H1 (cell line): ENCODE results near the gene DVL2. TPM values are rescaled to one million over a fixed set of nuclear protein-coding genes. Genes with fewer than 3 reads are reported as not detected.

Experiments
- BCL11A ChIP-seq, 2 experiments: IDR thresholded peaks; one replicate each; pipeline ENCODE4 v1.6.1; 2011; ENCODE audit warnings: low read depth in 2 of 2, low read length in 2 of 2, mild to moderate bottlenecking in 2 of 2
- BRCA1 ChIP-seq: IDR thresholded peaks from 2 replicates; pipeline ENCODE4 v1.6.1; 2012; ENCODE audit warnings: low read depth, low read length, improper control_type of control experiment
- EGR1 ChIP-seq: IDR thresholded peaks from 2 replicates; pipeline ENCODE4 v1.6.1; 2011; ENCODE audit warnings: low read depth, low read length, borderline replicate concordance
- GTF2F1 ChIP-seq: IDR thresholded peaks from 2 replicates; pipeline ENCODE4 v1.6.1; 2012; ENCODE audit warnings: low read depth, low read length, improper control_type of control experiment, borderline replicate concordance
- HDAC2 ChIP-seq, 2 experiments: fragments of 300-600 bp in 1 of 2; sonication (generic) in 1 of 2; IDR thresholded peaks; 2 replicates each; pipeline ENCODE4 v1.6.1; 2011 to 2012; ENCODE audit warnings: low read depth in 2 of 2, low read length in 2 of 2, mild to moderate bottlenecking in 2 of 2, moderate library complexity in 2 of 2, borderline replicate concordance in 1 of 2, inconsistent platforms in 1 of 2
- HDAC6 ChIP-seq: IDR thresholded peaks from one replicate; pipeline ENCODE4 v1.7.1; 2012; ENCODE audit warnings: low read depth, mild to moderate bottlenecking, inconsistent platforms, low read length, moderate library complexity
- JUN ChIP-seq: IDR thresholded peaks from 2 replicates; pipeline ENCODE4 v1.6.1; 2011; ENCODE audit warnings: low read depth, mild to moderate bottlenecking, improper control_type of control experiment, low read length
- POU5F1 ChIP-seq: IDR thresholded peaks from 2 replicates; pipeline ENCODE4 v1.6.1; 2011; ENCODE audit warnings: low read depth, mild to moderate bottlenecking, low read length, moderate library complexity
- SP4 ChIP-seq: IDR thresholded peaks from 2 replicates; pipeline ENCODE4 v1.6.1; 2012; ENCODE audit warnings: low read length, inconsistent platforms
- ZNF274 ChIP-seq: IDR thresholded peaks from 2 replicates; pipeline ENCODE4 v1.7.0; 2012; ENCODE audit warnings: low read length, borderline replicate concordance; ENCODE audit errors: extremely low read depth
- polyA plus RNA-seq, 7 experiments: library from polyadenylated mRNA; depleted of rRNA in 3 of 7; stranded (reverse) in 5 of 7; unstranded in 2 of 7; fragments of >200 nt in 5 of 7; fragments of 200-250 nt in 2 of 7; gene quantifications; 1 replicate in 5 of 7; 2 replicates in 1 of 7; 4 replicates in 1 of 7; pipeline versions ENCODE4 v1.2.1 to v1.2.3, GENCODE V29; 2011 to 2013; ENCODE audit warnings: missing spikeins in 2 of 7, mixed read lengths in 2 of 7
- total RNA-seq: library from RNA; stranded (reverse); fragmentation: NEBNext Ultra II Directional; extraction: Animal tissue kit (Norgen Biotek cat#: 25700); gene quantifications from 2 replicates; pipeline ENCODE4 v1.2.1, GENCODE V29; 2021
- TF ChIP-seq, protein P1 (sequence below): IDR thresholded peaks from 2 replicates; pipeline ENCODE4 v1.6.1; 2012; ENCODE audit warnings: low read length, inconsistent platforms

The DVL2 gene
- total and polyA plus RNA-seq, 2 of the 8 experiments (the other 6 are each of a cell fraction or from before 2014, with no cell fraction given): 19.0 to 59.6 TPM

DNA sequence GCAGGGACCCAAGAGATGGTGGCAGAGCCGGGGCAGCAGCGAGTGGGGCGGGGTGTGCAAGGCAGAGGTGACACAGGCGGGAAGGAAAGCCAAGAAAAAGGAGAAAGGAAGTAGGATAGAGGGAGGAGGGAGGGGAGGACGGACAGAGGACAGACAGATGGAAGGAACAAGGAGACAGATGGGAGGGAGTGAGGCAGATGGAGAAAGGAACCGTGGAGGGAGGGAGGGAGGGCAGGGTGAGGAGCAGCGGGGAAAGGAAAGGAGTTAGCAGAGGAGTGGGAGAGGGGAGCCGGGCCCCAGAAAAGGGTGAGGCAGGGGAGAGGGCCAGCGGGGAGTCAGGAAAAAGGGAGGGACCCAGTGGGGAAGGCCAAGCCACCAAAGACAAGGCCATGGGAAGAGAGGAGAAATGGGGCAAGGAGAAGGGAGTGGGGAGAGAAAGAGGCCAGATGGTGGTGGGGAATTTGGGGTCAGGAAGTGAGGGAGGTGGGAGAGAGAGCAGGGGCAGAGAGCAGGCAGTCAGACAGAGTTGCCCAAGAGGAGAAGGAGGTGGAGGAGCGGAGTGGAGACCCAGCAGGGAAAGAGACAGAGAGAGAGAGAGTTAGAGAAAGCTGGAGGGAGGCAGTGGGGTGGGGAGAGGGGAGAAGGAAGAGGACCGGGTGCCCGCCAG is 41.9 kb downstream of the DVL2 start (continued):
- TF ChIP-seq, protein P1, sequence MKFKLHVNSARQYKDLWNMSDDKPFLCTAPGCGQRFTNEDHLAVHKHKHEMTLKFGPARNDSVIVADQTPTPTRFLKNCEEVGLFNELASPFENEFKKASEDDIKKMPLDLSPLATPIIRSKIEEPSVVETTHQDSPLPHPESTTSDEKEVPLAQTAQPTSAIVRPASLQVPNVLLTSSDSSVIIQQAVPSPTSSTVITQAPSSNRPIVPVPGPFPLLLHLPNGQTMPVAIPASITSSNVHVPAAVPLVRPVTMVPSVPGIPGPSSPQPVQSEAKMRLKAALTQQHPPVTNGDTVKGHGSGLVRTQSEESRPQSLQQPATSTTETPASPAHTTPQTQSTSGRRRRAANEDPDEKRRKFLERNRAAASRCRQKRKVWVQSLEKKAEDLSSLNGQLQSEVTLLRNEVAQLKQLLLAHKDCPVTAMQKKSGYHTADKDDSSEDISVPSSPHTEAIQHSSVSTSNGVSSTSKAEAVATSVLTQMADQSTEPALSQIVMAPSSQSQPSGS: no peak
- TF ChIP-seq ZNF274 (no peak), HDAC6 (no peak), POU5F1 (no peak), BCL11A (IDR thresholded peaks at IDR 0.05; ENCODE audit: low read depth in 2 of 2, low read length in 2 of 2) (no peak), EGR1 (no peak), SP4 (no peak), BRCA1 (no peak), GTF2F1 (no peak), JUN (no peak), HDAC2 (IDR thresholded peaks at IDR 0.05; ENCODE audit: borderline replicate concordance in 1 of 2, low read depth in 2 of 2, low read length in 2 of 2) (no peak)
